Measurements from ENCODE around the gene EPHA10. TPM values are rescaled to one million over a fixed set of nuclear protein-coding genes. Genes with fewer than 3 reads are reported as not detected.

Gene EPHA10
- total RNA-seq = under 1 TPM in 1 of 2 experiments, not detected in 1; 0.04 TPM
- polyA plus RNA-seq = not detected

- Histone ChIP-seq H3K4me1 (ENCODE audit: insufficient read depth, low read length) (no peaks in the 10 kb centered on the region), H3K4me3 (ENCODE audit: low read length) (no peak within 1 kb of the TSS), H3K27ac (ENCODE audit: low read depth, low read length) (no peak within 1 kb of the TSS), H3K36me3 (ENCODE audit: insufficient read depth, low read length) (no peaks in the 10 kb centered on the region), H3K27me3 (ENCODE audit: insufficient read depth, low read length, poor library complexity, severe bottlenecking) (peaks cover 44% of the 10 kb centered on the region), H3K9me3 (ENCODE audit: low read length) (no peaks in the 10 kb centered on the region)
- peak within 1 kb of the TSS in 6 of 7 donors; percentile 6 to 78 (median 50) for H3K4me3 Mint-ChIP-seq
- peak within 1 kb of the TSS in 1 of 8 donors; percentile 90 for H3K27ac Mint-ChIP-seq
- peaks cover 0 to 2% (median 0%) of the 10 kb centered on the region in 5 donors for H3K9me3 Mint-ChIP-seq
- DNase-seq = no peak
- peaks cover 64 to 75% of the 10 kb centered on the region in 2 donors for H3K27me3 Mint-ChIP-seq
- CTCF ChIA-PET = interaction anchor here (0.7 kb wide), 1 partner anchor 11 kb away, joined by 3 read pairs; no protein-coding TSS in a partner anchor
- peaks cover 11 to 19% (median 16%) of the 10 kb centered on the region in 3 donors for H3K4me1 Mint-ChIP-seq
- POLR2A ChIA-PET = no interaction called here
- H3K36me3 Mint-ChIP-seq = peaks cover 0 to 4% (median 0%) of the 10 kb centered on the region in 3 donors
These were observed at the start of gene EPHA10 for GRCh38 chr1:37764888-37765441. Gene EPHA10 (minus strand): TSS chr1:37765120. CDS start chr1:37765066, 54 bp downstream.

- peak overlapping the region in 1 of 8 donors; percentile 69 for H3K27ac Mint-ChIP-seq
These were observed 49.3 kb upstream of the EPHA10 start for GRCh38 chr1:37814252-37814651.

GRCh38 chr1:37813529-37814145 is 48.7 kb upstream of the EPHA10 start:
- ChIA-PET CTCF (interaction anchor here (1.0 kb wide), 1 partner anchor 46 kb away, joined by 5 read pairs; the partner anchor contains the start of gene MTF1), POLR2A (no interaction called here)
- no peaks in the 10 kb centered on the region for H3K27me3 Mint-ChIP-seq
- Histone ChIP-seq H3K4me1 (ENCODE audit: insufficient read depth, low read length) (peaks cover 6% of the 10 kb centered on the region), H3K9me3 (ENCODE audit: low read length) (no peaks in the 10 kb centered on the region), H3K36me3 (ENCODE audit: insufficient read depth, low read length) (no peaks in the 10 kb centered on the region), H3K27ac (ENCODE audit: low read depth, low read length) (no peak overlapping the region), H3K27me3 (ENCODE audit: insufficient read depth, low read length, poor library complexity, severe bottlenecking) (no peaks in the 10 kb centered on the region), H3K4me3 (ENCODE audit: low read length) (no peak overlapping the region)
- peak overlapping the region in 1 of 7 donors; percentile 52 for H3K4me3 Mint-ChIP-seq
- peaks cover 0 to 48% (median 7%) of the 10 kb centered on the region in 3 donors for H3K36me3 Mint-ChIP-seq
- H3K27ac Mint-ChIP-seq = peak overlapping the region in 4 of 8 donors; percentile 24 to 57 (median 54)
- DNase-seq = no peak
- no peaks in the 10 kb centered on the region for H3K9me3 Mint-ChIP-seq
- H3K4me1 Mint-ChIP-seq = peaks cover 13 to 23% (median 18%) of the 10 kb centered on the region in 3 donors

More at GRCh38 chr1:37814252-37814651, 49.3 kb upstream of the EPHA10 start:
- CTCF ChIA-PET = interaction anchor here (1.0 kb wide), 1 partner anchor 45 kb away, joined by 5 read pairs; the partner anchor contains the start of gene MTF1
- H3K9me3 ChIP-seq (ENCODE audit: low read length) = no peaks in the 10 kb centered on the region
- H3K27ac ChIP-seq (ENCODE audit: low read depth, low read length) = no peak overlapping the region
- H3K4me1 ChIP-seq (ENCODE audit: insufficient read depth, low read length) = peaks cover under 1% of the 10 kb centered on the region
- Mint-ChIP-seq H3K4me3 (no peak overlapping the region), H3K36me3 (peaks cover 0 to 49% (median 7%) of the 10 kb centered on the region in 3 donors), H3K27me3 (no peaks in the 10 kb centered on the region), H3K9me3 (no peaks in the 10 kb centered on the region), H3K4me1 (peaks cover 7 to 17% (median 12%) of the 10 kb centered on the region in 3 donors)
- no peaks in the 10 kb centered on the region for H3K27me3 ChIP-seq (ENCODE audit: insufficient read depth, low read length, poor library complexity, severe bottlenecking)
- H3K36me3 ChIP-seq (ENCODE audit: insufficient read depth, low read length) = no peaks in the 10 kb centered on the region
- no peak for DNase-seq
- POLR2A ChIA-PET = no interaction called here
- H3K4me3 ChIP-seq (ENCODE audit: low read length) = no peak overlapping the region

- Mint-ChIP-seq H3K4me1 (peaks cover 22 to 41% (median 27%) of the 10 kb centered on the region in 3 donors), H3K9me3 (no peaks in the 10 kb centered on the region), H3K27ac (peak overlapping the region; percentile 30 to 99 (median 58)), H3K36me3 (peaks cover 0 to 43% (median 6%) of the 10 kb centered on the region in 3 donors), H3K27me3 (no peaks in the 10 kb centered on the region), H3K4me3 (peak overlapping the region in 4 of 7 donors; percentile 5 to 81 (median 11))
- Histone ChIP-seq H3K4me1 (ENCODE audit: insufficient read depth, low read length) (peaks cover 20% of the 10 kb centered on the region), H3K36me3 (ENCODE audit: insufficient read depth, low read length) (peaks cover 6% of the 10 kb centered on the region), H3K9me3 (ENCODE audit: low read length) (no peaks in the 10 kb centered on the region), H3K27ac (ENCODE audit: low read depth, low read length) (no peak overlapping the region), H3K4me3 (ENCODE audit: low read length) (no peak overlapping the region), H3K27me3 (ENCODE audit: insufficient read depth, low read length, poor library complexity, severe bottlenecking) (no peaks in the 10 kb centered on the region)
- ChIA-PET CTCF (interaction anchor here (0.9 to 1.7 kb wide), 2 partner anchors 12 to 40 kb away, joined by 3 to 4 read pairs; no protein-coding TSS in a partner anchor), POLR2A (no interaction called here)
- peak; percentile 51 to 69 (median 55) for DNase-seq
These were observed 46.2 kb upstream of the EPHA10 start for GRCh38 chr1:37811027-37811655.

- Mint-ChIP-seq H3K4me3 (peak overlapping the region in 5 of 7 donors; percentile 34 to 86 (median 63)), H3K27ac (peak overlapping the region in 4 of 8 donors; percentile 30 to 99 (median 75))
These were observed 45.0 kb upstream of the EPHA10 start for GRCh38 chr1:37809942-37810341.

GRCh38 chr1:37808369-37809319 is 43.7 kb upstream of the EPHA10 start:
- peak overlapping the region; percentile 95 to 100 (median 97) for H3K27ac Mint-ChIP-seq
- peak overlapping the region; percentile 94 to 99 (median 94) for H3K4me3 Mint-ChIP-seq
- Histone ChIP-seq H3K36me3 (ENCODE audit: insufficient read depth, low read length) (peaks cover 31% of the 10 kb centered on the region), H3K27me3 (ENCODE audit: insufficient read depth, low read length, poor library complexity, severe bottlenecking) (no peaks in the 10 kb centered on the region), H3K4me1 (ENCODE audit: insufficient read depth, low read length) (peaks cover 28% of the 10 kb centered on the region), H3K27ac (ENCODE audit: low read depth, low read length) (peak overlapping the region; percentile 87), H3K4me3 (ENCODE audit: low read length) (peak overlapping the region; percentile 58), H3K9me3 (ENCODE audit: low read length) (no peaks in the 10 kb centered on the region)
- H3K36me3 Mint-ChIP-seq = peaks cover 5 to 43% (median 6%) of the 10 kb centered on the region in 3 donors
- H3K4me1 Mint-ChIP-seq = peaks cover 27 to 61% (median 40%) of the 10 kb centered on the region in 3 donors
- ChIA-PET CTCF (interaction anchor here (0.6 to 2.3 kb wide), 8 partner anchors 9 to 1380 kb away, joined by 3 to 17 read pairs (median 3); partner anchors contain the start of genes MTF1 and SF3A3), POLR2A (interaction anchor here (0.7 to 2.1 kb wide), 5 partner anchors 8 to 330 kb away, joined by 3 to 11 read pairs (median 4); partner anchors contain the start of genes MTF1 and SF3A3)
- no peaks in the 10 kb centered on the region for H3K9me3 Mint-ChIP-seq
- H3K27me3 Mint-ChIP-seq = no peaks in the 10 kb centered on the region
- DNase-seq = peak in 1 of 5 donors; percentile 51

More at GRCh38 chr1:37809942-37810341, 45.0 kb upstream of the EPHA10 start:
- no peaks in the 10 kb centered on the region for H3K27me3 ChIP-seq (ENCODE audit: insufficient read depth, low read length, poor library complexity, severe bottlenecking)
- H3K9me3 ChIP-seq (ENCODE audit: low read length) = no peaks in the 10 kb centered on the region
- peaks cover 18% of the 10 kb centered on the region for H3K36me3 ChIP-seq (ENCODE audit: insufficient read depth, low read length)
- H3K9me3 Mint-ChIP-seq = no peaks in the 10 kb centered on the region
- H3K4me3 ChIP-seq (ENCODE audit: low read length) = no peak overlapping the region
- peaks cover 0 to 42% (median 6%) of the 10 kb centered on the region in 3 donors for H3K36me3 Mint-ChIP-seq
- H3K4me1 ChIP-seq (ENCODE audit: insufficient read depth, low read length) = peaks cover 28% of the 10 kb centered on the region
- H3K27ac ChIP-seq (ENCODE audit: low read depth, low read length) = no peak overlapping the region
- ChIA-PET CTCF (no interaction called here), POLR2A (no interaction called here)
- H3K27me3 Mint-ChIP-seq = no peaks in the 10 kb centered on the region
- H3K4me1 Mint-ChIP-seq = peaks cover 24 to 52% (median 33%) of the 10 kb centered on the region in 3 donors
- no peak for DNase-seq
